ENCODE data around the gene CFAP77. TPM values are rescaled to one million over a fixed set of nuclear protein-coding genes. Genes with fewer than 3 reads are reported as not detected.
A peak's percentile ranks its signal among the peaks of the same experiment; 100 is the strongest.

The CFAP77 gene
- total and polyA plus RNA-seq, 10 of the 15 experiments (the other 5 are each of a cell fraction or from before 2014, with no cell fraction given), result 0.33 TPM; not detected in 9

DNA sequence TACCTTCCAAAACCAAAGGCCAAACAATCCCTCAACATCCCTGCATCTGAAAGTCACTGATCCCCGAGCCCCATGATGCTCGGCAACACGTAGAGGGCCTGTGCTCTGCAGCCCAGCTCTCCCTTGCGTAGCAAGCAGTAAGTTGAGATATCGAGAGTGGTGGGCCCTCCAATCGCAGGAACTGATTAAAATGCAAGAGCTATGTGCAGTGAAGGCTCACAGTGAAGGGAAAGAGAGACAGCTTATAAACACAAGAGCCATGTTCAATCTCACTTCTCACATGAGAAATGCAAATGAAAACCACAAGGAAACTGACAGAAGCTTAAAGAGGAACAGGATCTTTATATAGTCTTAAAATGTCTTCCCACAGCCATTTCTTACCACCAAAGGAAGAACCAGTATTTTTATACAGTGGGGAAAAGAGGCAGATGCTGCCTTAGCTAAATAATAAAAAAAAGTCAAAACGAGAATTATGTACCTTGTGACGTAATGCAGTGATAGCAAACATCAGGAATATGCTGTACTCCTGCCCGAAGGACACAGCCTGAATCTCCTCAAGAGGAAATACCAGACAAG lies 28.0 kb upstream of the CFAP77 start (continued):
- TF ChIP-seq, protein P1, sequence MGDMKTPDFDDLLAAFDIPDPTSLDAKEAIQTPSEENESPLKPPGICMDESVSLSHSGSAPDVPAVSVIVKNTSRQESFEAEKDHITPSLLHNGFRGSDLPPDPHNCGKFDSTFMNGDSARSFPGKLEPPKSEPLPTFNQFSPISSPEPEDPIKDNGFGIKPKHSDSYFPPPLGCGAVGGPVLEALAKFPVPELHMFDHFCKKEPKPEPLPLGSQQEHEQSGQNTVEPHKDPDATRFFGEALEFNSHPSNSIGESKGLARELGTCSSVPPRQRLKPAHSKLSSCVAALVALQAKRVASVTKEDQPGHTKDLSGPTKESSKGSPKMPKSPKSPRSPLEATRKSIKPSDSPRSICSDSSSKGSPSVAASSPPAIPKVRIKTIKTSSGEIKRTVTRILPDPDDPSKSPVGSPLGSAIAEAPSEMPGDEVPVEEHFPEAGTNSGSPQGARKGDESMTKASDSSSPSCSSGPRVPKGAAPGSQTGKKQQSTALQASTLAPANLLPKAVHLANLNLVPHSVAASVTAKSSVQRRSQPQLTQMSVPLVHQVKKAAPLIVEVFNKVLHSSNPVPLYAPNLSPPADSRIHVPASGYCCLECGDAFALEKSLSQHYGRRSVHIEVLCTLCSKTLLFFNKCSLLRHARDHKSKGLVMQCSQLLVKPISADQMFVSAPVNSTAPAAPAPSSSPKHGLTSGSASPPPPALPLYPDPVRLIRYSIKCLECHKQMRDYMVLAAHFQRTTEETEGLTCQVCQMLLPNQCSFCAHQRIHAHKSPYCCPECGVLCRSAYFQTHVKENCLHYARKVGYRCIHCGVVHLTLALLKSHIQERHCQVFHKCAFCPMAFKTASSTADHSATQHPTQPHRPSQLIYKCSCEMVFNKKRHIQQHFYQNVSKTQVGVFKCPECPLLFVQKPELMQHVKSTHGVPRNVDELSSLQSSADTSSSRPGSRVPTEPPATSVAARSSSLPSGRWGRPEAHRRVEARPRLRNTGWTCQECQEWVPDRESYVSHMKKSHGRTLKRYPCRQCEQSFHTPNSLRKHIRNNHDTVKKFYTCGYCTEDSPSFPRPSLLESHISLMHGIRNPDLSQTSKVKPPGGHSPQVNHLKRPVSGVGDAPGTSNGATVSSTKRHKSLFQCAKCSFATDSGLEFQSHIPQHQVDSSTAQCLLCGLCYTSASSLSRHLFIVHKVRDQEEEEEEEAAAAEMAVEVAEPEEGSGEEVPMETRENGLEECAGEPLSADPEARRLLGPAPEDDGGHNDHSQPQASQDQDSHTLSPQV (IDR thresholded peaks at IDR 0.05), result no peak
- TF ChIP-seq KAT2A (conservative IDR thresholded peaks at IDR 0.05; ENCODE audit: control insufficient read depth, low read depth, low read length) (no peak), MTA3 (IDR thresholded peaks at IDR 0.05; ENCODE audit: borderline replicate concordance, low read length) (no peak; the same call in 1 of the 2 replicates), HCFC1 (IDR thresholded peaks at IDR 0.05; ENCODE audit: low read length) (no peak), RFX5 (IDR thresholded peaks at IDR 0.05; ENCODE audit: low read depth, low read length) (peak; percentile 57; the same call in 1 of the 2 replicates), GATAD2B (conservative IDR thresholded peaks at IDR 0.05; ENCODE audit: low read depth) (0 out of 2 replicates have a peak, but pooled peaks have one; percentile 19), NBN (IDR thresholded peaks at IDR 0.05) (0 out of 2 replicates have a peak, but pooled peaks have one; percentile 57), SIX5 (IDR thresholded peaks at IDR 0.05; ENCODE audit: low read depth, low read length, severe bottlenecking) (no peak), ZNF24 (IDR thresholded peaks at IDR 0.05) (no peak), IRF4 (IDR thresholded peaks at IDR 0.05; ENCODE audit: low read depth, low read length) (no peak), MYC (IDR thresholded peaks at IDR 0.05; ENCODE audit: insufficient read depth, insufficient read length, insufficient replicate concordance, low read length, severe bottlenecking) (no peak), MEF2B (IDR thresholded peaks at IDR 0.05; ENCODE audit: partially characterized antibody, poor library complexity, severe bottlenecking) (peak; percentile 72), BACH1 (IDR thresholded peaks at IDR 0.05; ENCODE audit: borderline replicate concordance) (no peak), SMAD1 (IDR thresholded peaks at IDR 0.05; ENCODE audit: low read depth, partially characterized antibody) (no peak)
- TF ChIP-seq, protein P2, sequence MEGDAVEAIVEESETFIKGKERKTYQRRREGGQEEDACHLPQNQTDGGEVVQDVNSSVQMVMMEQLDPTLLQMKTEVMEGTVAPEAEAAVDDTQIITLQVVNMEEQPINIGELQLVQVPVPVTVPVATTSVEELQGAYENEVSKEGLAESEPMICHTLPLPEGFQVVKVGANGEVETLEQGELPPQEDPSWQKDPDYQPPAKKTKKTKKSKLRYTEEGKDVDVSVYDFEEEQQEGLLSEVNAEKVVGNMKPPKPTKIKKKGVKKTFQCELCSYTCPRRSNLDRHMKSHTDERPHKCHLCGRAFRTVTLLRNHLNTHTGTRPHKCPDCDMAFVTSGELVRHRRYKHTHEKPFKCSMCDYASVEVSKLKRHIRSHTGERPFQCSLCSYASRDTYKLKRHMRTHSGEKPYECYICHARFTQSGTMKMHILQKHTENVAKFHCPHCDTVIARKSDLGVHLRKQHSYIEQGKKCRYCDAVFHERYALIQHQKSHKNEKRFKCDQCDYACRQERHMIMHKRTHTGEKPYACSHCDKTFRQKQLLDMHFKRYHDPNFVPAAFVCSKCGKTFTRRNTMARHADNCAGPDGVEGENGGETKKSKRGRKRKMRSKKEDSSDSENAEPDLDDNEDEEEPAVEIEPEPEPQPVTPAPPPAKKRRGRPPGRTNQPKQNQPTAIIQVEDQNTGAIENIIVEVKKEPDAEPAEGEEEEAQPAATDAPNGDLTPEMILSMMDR (IDR thresholded peaks at IDR 0.05 in 2 of 3, conservative IDR thresholded peaks at IDR 0.05 in 1 of 3; ENCODE audit: control insufficient read depth in 2 of 3, extremely low read depth in 1 of 3, insufficient read depth in 1 of 3, low read depth in 3 of 3, low read length in 3 of 3), result no peak
- TF ChIP-seq, protein P3, sequence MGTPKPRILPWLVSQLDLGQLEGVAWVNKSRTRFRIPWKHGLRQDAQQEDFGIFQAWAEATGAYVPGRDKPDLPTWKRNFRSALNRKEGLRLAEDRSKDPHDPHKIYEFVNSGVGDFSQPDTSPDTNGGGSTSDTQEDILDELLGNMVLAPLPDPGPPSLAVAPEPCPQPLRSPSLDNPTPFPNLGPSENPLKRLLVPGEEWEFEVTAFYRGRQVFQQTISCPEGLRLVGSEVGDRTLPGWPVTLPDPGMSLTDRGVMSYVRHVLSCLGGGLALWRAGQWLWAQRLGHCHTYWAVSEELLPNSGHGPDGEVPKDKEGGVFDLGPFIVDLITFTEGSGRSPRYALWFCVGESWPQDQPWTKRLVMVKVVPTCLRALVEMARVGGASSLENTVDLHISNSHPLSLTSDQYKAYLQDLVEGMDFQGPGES (IDR thresholded peaks at IDR 0.05), result no peak
- TF ChIP-seq, protein P4, sequence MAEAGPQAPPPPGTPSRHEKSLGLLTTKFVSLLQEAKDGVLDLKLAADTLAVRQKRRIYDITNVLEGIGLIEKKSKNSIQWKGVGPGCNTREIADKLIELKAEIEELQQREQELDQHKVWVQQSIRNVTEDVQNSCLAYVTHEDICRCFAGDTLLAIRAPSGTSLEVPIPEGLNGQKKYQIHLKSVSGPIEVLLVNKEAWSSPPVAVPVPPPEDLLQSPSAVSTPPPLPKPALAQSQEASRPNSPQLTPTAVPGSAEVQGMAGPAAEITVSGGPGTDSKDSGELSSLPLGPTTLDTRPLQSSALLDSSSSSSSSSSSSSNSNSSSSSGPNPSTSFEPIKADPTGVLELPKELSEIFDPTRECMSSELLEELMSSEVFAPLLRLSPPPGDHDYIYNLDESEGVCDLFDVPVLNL (IDR thresholded peaks at IDR 0.05; ENCODE audit: low read depth, low read length), result no peak
- TF ChIP-seq, protein P5, sequence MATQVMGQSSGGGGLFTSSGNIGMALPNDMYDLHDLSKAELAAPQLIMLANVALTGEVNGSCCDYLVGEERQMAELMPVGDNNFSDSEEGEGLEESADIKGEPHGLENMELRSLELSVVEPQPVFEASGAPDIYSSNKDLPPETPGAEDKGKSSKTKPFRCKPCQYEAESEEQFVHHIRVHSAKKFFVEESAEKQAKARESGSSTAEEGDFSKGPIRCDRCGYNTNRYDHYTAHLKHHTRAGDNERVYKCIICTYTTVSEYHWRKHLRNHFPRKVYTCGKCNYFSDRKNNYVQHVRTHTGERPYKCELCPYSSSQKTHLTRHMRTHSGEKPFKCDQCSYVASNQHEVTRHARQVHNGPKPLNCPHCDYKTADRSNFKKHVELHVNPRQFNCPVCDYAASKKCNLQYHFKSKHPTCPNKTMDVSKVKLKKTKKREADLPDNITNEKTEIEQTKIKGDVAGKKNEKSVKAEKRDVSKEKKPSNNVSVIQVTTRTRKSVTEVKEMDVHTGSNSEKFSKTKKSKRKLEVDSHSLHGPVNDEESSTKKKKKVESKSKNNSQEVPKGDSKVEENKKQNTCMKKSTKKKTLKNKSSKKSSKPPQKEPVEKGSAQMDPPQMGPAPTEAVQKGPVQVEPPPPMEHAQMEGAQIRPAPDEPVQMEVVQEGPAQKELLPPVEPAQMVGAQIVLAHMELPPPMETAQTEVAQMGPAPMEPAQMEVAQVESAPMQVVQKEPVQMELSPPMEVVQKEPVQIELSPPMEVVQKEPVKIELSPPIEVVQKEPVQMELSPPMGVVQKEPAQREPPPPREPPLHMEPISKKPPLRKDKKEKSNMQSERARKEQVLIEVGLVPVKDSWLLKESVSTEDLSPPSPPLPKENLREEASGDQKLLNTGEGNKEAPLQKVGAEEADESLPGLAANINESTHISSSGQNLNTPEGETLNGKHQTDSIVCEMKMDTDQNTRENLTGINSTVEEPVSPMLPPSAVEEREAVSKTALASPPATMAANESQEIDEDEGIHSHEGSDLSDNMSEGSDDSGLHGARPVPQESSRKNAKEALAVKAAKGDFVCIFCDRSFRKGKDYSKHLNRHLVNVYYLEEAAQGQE (IDR thresholded peaks at IDR 0.05; ENCODE audit: low read depth, low read length), result no peak
